ENCODE data around the gene IMP4. TPM values are rescaled to one million over a fixed set of nuclear protein-coding genes. Genes with fewer than 3 reads are reported as not detected.
A peak's percentile ranks its signal among the peaks of the same experiment; 100 is the strongest.
"Not testable (repeated sequence)": the region's sequence is repeated elsewhere in the genome, so short reads cannot be mapped to it uniquely, and the experiment has no call there.

The IMP4 gene
- total RNA-seq, 1 experiment from 2014 or later, result 112 TPM

DNA sequence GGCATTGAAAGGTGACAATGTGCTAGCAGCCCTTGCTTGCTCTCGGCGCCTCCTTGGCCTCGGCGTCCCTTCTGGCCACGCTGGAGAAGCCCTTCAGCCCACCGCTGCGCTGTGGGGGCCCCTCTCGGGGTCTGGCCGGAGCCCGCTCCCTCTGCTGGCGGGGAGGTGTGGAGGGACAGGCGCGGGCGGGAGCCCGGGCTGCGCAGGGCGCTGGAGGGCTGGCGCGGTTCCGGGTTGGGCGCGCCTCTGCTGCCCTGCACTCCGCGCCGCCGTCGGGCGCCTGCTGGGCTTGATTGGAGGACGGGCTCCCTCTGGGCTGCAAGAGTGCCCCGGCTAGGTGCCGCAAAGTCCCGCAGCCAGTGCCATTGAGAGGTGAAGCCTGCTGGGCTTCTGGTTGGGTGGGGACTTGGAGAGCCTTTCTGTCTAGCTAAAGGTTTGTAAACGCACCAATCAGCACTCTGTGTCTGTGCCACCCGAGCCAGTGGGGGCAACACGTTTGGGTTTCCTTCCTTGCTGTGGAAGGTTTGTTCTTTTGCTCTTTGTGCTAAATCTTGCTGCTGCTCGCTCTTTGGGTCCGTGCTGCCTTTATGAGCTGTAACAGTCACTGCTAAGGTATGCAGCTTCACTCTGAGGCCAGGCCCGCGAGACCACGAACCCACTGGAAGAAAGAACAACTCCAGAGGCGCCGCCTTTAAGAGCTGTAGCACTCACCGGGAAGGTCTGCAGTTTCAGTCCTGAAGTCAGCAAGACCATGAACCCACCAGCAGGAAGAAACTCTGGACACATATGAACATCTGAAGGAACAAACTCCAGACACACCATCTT is 14.8 kb upstream of the IMP4 start:
- Histone ChIP-seq H3K4me1 (replicated peaks) (peaks cover 19% of the 10 kb centered on the region), H3K9me3 (replicated peaks) (no peaks in the 10 kb centered on the region), H3K36me3 (no peaks in the 10 kb centered on the region), H3K27me3 (replicated peaks) (peaks cover 20% of the 10 kb centered on the region), H3K27ac (no peak overlapping the region), H3K4me3 (no peak overlapping the region)
- DNase-seq (ENCODE audit: low read depth in 1 of 2, low spot score in 2 of 2), result peak; percentile 62 to 79

DNA sequence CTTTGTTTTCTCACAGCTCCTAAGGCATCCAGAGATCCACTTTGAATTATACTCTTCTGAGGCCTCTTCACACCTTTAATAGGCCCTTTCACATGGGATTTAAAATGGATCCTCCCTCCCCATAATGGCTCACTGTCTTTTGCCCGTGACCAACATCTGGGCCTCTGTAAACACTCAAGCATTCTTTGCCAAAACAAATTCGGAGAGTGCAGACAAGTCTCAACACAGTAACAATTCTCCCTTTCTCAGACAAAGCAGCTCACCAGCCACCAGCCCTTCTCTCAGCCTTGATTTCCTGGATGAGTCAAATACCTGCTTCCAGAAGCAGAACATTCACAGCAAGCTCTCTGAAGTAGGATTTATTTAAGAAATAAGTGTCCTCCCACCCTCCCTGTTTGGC is 14.0 kb upstream of the IMP4 start:
- no peaks in the 10 kb centered on the region for H3K9me3 ChIP-seq (replicated peaks)
- H3K4me3 ChIP-seq, result no peak overlapping the region
- H3K4me1 ChIP-seq (replicated peaks), result peaks cover 19% of the 10 kb centered on the region
- H3K27ac ChIP-seq, result no peak overlapping the region
- H3K36me3 ChIP-seq, result no peaks in the 10 kb centered on the region
- DNase-seq (ENCODE audit: low read depth in 1 of 2, low spot score in 2 of 2), result peak in 1 of 2 experiments; percentile 31
- H3K27me3 ChIP-seq (replicated peaks), result peaks cover 14% of the 10 kb centered on the region

DNA sequence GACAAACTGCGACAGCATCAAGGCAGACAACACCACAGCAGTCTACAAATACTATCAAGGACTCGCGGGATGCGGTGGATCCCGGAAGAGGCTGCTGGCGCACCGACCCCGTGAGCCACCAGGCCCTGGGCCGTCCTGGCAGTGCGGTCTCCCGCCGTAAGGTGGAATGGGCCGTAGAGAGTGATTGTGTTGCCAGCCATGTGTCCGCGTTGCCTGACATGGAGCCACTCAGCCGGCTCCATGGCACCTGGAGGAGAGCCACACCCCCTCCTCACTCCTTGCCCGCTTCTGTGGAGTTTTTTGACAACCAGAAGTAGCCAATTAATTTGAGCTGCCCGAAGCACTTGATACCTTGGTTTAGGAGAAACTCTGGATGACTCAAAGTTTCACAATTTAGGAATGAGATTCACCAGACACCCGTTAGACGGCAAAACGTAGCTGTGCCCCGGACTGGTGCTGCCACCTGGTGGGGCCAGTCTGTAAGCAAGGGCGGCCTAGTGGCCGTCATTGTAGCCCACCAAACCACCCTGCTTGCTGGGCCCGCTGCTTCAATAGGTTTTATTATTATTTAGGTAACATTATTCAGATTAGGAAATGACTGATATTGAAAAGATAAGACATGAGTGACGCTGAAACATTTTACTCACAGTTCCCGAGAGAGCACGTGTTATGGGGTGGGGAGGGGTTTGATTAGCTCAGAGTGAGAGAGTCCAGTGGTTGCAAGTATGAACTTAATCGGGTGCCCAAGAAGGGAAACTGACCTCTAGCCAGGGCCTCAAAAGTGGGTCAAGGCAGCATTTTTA is 10.2 kb upstream of the IMP4 start:
- Histone ChIP-seq H3K4me1 (replicated peaks) (peaks cover 23% of the 10 kb centered on the region), H3K27ac (no peak overlapping the region), H3K27me3 (replicated peaks) (0 out of 2 replicates have a peak, but pooled peaks cover 7% of the 10 kb centered on the region), H3K36me3 (no peaks in the 10 kb centered on the region), H3K4me3 (no peak overlapping the region), H3K9me3 (replicated peaks) (no peaks in the 10 kb centered on the region)
- DNase-seq (ENCODE audit: low read depth in 1 of 2, low spot score in 2 of 2), result peak; percentile 62 to 79

DNA sequence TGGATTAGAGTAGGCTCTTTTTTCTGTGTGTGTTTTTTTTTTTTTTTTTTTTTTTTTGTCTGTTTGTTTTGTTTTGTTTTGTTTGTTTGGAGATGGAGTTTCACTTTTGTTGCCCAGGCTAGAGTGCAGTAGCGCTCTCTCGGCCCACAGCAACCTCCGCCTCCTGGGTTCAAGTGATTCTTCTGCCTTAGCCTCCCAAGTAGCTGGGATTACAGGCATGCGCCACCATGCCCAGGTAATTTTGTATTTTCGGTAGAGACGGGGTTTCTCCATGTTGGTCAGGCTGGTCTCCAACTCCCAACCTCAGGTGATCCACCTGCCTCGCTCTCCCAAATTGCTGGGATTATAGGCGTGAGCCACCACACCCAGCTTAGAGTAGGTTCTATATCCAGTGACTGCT is 9.4 kb upstream of the IMP4 start:
- not testable (repeated sequence) for H3K36me3 ChIP-seq; H3K27me3 ChIP-seq (replicated peaks); H3K4me3 ChIP-seq; H3K9me3 ChIP-seq (replicated peaks); H3K27ac ChIP-seq
- peaks cover 23% of the 10 kb centered on the region for H3K4me1 ChIP-seq (replicated peaks)
- peak in 1 of 2 experiments; percentile 2 for DNase-seq (ENCODE audit: low read depth in 1 of 2, low spot score in 2 of 2)

DNA sequence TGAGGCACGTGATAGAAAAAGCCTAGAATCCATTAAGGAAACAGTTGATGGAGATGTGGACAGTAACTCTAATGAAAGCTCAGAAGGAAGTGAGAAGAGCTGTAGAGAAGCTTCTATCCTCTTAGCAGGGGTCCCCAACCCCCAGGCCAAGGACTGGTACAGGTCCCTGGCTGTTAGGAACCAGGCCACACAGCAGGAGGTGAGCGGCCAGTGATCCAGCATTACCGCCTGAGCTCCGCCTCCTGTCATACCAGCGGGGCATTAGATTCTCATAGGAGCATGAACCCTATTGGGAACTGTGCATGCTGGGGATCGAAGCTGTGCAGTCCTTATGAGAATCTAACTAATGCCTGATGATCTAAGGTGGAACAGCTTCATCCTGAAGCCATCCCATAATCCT is 8.7 kb upstream of the IMP4 start:
- Histone ChIP-seq H3K9me3 (replicated peaks) (no peaks in the 10 kb centered on the region), H3K4me3 (no peak overlapping the region), H3K4me1 (replicated peaks) (peaks cover 20% of the 10 kb centered on the region), H3K27me3 (replicated peaks) (0 out of 2 replicates have a peak, but pooled peaks cover 7% of the 10 kb centered on the region), H3K27ac (no peak overlapping the region), H3K36me3 (peaks cover 8% of the 10 kb centered on the region)
- DNase-seq (ENCODE audit: low read depth in 1 of 2, low spot score in 2 of 2), result peak in 1 of 2 experiments; percentile 13

DNA sequence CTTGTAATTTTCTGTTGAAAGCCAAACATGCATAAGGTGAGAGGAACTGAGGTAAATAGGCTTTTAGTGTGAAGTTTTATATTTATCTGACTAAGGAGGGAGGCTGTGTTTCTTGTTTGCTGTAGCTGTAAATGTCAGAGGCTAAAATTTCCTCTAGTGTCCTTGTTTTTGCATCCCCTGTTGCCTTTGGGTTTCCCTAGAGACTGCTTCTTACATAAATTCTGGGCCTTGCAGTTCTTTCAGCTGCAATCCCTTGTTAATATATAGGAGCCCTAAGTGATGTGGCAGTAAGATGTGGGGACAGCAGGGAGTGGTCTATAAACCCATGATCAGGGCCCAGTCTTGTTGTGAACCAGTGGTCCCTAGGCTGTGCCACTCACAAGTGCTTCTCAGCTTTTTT is 7.5 kb upstream of the IMP4 start:
- peak in 1 of 2 experiments; percentile 9 for DNase-seq (ENCODE audit: low read depth in 1 of 2, low spot score in 2 of 2)
- H3K4me1 ChIP-seq (replicated peaks), result peaks cover 20% of the 10 kb centered on the region
- no peak overlapping the region for H3K4me3 ChIP-seq
- H3K36me3 ChIP-seq, result peaks cover 8% of the 10 kb centered on the region
- H3K27ac ChIP-seq, result no peak overlapping the region
- no peaks in the 10 kb centered on the region for H3K9me3 ChIP-seq (replicated peaks)
- 0 out of 2 replicates have a peak, but pooled peaks cover 3% of the 10 kb centered on the region for H3K27me3 ChIP-seq (replicated peaks)

DNA sequence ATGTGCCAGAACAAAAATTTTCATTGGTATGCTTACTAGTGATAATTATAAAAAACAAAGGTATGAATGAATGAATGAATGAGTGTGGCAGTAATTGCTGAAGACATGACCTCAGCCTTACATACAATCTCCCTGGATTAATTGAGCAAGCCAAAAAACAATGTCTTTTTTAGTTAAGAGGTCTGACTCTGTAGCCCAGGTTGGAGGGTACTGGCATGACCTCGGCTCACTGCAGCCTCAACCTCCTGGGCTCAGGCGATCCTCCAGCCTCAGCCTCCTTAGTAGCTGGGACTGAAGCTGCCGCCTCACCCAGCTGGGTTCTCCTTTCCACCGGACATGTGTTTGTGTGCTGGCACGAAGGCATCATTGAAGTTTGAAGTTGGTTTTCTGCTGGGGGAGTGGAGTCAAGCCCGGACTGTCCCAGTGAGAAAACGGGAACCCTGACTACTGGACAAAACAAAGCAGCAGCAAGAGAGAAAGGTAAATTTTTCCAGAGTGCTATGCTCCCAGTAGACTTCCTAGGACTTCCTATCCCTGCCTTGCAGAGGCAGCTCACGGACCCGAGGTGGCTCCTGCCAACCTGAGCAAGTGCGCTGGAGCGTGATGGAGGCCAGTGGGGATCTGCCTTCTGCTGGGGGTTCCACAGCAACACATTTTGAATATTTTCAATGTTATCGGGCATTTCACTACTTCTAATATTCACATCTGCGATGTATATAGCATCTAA is 6.4 kb upstream of the IMP4 start:
- Histone ChIP-seq H3K36me3 (peaks cover 8% of the 10 kb centered on the region), H3K27me3 (replicated peaks) (no peaks in the 10 kb centered on the region), H3K4me1 (replicated peaks) (peaks cover 23% of the 10 kb centered on the region), H3K27ac (no peak overlapping the region), H3K4me3 (no peak overlapping the region), H3K9me3 (replicated peaks) (no peaks in the 10 kb centered on the region)
- peak in 1 of 2 experiments; percentile 14 for DNase-seq (ENCODE audit: low read depth in 1 of 2, low spot score in 2 of 2)

DNA sequence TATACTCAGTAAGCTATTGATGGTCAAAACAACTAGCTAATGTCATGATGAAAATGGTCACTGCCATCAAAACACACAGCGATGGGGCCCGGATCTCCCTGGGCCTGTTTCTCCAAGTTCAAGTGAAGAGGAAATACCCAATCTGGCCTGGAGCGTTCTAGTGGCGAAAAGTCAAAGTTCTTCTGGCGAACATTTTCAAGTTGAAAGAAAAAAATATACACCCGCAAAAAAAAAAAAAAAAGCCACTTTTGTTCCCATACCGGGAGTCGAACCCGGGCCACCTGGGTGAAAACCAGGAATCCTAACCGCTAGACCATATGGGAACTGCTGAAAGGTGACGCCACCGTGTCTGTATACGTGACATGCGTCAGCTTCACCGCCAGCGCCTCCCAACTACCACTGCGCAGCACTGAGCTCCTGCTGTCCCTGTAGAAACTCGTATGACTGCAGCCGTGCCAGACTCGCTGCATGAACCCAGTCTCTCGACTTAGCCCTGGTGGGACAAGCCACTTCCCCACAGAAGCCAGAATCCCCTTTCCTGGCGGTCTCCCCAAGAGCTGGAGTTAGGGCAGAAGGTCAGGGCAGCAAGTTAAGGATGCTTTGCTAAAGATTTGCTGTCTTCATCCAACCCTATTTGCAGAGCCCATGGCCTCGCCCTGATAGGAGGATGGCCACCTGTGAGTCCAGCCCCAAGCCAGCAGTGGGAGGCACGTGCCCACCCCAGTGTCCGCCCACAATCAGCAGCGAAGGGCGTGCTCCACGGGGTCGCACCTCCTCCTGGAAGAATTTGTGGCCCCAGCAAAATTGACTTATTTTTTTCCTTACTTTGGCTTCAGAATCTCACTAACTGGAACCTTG is 5.6 kb upstream of the IMP4 start:
- peak overlapping the region; percentile 9; the same call in 1 of the 2 replicates for H3K27ac ChIP-seq
- no peak overlapping the region for H3K4me3 ChIP-seq
- H3K4me1 ChIP-seq (replicated peaks), result peaks cover 25% of the 10 kb centered on the region
- H3K27me3 ChIP-seq (replicated peaks), result no peaks in the 10 kb centered on the region
- peaks cover 8% of the 10 kb centered on the region for H3K36me3 ChIP-seq
- H3K9me3 ChIP-seq (replicated peaks), result no peaks in the 10 kb centered on the region
- DNase-seq (ENCODE audit: low read depth in 1 of 2, low spot score in 2 of 2), result peak in 1 of 2 experiments; percentile 33

DNA sequence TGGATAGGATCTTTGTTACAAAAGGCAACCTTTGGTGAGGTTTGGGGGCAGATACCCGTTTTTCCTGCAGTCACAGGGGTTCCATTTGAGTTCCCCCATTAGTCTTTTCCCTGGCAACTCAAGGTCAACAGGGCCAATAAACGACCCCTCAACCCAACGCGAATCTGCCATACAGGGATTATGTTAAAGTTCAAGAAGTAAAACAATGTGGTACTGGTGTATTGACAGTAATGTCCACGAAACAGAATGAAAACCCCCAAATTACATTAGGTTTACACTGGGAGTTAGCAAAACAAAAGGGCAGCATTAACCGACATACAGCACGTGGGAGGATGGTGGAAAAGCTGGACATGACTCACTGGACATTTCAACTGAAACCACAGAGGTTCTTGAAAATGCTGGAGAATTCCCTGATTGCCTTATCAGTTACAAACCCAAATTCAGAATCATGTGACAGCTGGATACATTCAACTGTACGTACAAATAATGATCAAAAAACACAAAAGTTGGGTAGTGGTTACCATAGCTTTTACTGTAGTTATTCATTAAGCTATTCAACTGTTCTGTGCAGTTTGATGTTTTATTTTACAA is 4.9 kb upstream of the IMP4 start:
- H3K9me3 ChIP-seq (replicated peaks), result no peaks in the 10 kb centered on the region
- H3K27ac ChIP-seq, result peak overlapping the region; percentile 9; the same call in 1 of the 2 replicates
- H3K27me3 ChIP-seq (replicated peaks), result no peaks in the 10 kb centered on the region
- peaks cover 9% of the 10 kb centered on the region for H3K36me3 ChIP-seq
- no peak overlapping the region for H3K4me3 ChIP-seq
- DNase-seq (ENCODE audit: low read depth in 1 of 2, low spot score in 2 of 2), result peak; percentile 47 to 49
- peaks cover 22% of the 10 kb centered on the region for H3K4me1 ChIP-seq (replicated peaks)

DNA sequence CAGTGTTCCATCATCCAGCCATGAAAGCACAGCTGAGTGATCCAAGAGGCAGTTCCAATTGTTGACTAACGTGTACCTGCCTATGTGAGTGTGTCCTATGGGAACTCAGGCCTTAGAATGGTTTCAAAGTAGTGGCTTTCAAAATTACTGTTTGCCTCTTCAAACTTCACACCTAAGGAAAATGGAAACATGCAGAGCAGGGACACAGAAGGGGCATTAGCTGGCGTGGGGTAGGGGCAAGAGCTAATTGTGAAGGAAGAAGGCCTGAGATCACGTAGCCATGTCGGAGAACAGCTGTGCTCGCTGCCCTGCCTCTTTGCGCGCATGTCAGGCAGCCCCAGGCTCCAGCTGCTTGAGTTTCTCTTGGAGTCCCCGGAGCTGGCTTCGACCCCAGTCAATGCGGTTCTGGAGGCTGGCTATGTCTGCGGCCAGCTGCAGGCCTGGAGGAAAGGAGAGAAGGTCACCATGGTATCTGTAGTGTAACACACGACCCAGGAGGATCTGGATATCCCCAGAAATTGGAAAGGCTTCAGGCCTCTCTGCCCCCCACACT is 3.8 kb upstream of the IMP4 start:
- Histone ChIP-seq H3K27me3 (replicated peaks) (no peaks in the 10 kb centered on the region), H3K9me3 (replicated peaks) (no peaks in the 10 kb centered on the region), H3K4me3 (no peak overlapping the region), H3K27ac (no peak overlapping the region), H3K4me1 (replicated peaks) (peaks cover 29% of the 10 kb centered on the region), H3K36me3 (peaks cover 13% of the 10 kb centered on the region)
- DNase-seq (ENCODE audit: low read depth in 1 of 2, low spot score in 2 of 2), result no peak

DNA sequence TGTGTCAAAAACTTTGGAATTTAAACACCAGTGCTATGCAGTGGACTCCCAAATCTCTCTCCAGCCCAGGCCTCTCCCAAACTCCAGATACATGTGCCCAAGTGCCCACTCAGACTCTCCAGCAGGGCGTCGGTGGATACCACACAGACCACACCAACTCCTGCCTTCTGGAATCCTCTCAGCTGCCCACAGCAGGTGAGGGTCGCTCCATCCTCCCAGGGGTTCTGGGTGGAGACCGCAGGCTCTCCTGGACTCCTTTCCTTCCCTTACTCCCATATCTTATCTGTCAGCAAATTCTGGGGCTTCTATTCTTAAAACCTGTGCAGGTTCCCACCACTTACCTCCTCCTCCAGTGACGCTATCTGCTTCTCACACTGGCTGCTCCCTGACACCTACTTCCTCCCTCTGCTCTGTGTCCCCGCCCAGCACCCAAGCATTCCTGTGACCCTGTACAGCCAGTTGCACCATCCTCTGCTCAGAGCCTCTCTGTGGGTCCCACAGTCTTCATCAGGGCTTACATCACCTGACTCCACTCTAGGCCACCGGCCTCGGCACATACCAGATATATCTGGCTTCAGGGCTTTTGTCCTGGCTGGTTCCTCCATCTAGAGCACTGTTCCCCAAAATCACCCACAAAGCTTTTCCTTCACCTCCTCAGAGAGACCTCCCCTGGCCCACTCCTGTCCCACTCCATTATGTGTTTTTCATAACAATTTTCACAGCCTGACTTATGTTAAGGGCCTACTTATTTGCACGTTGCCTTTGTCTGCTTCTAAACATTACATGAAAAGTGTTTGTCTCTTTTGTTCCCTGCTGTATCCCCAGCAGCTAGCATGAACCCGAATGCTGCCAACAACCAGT is 2.6 kb upstream of the IMP4 start:
- no peak overlapping the region for H3K4me3 ChIP-seq
- H3K27me3 ChIP-seq (replicated peaks), result no peaks in the 10 kb centered on the region
- no peaks in the 10 kb centered on the region for H3K9me3 ChIP-seq (replicated peaks)
- no peak overlapping the region for H3K27ac ChIP-seq
- no peak for DNase-seq (ENCODE audit: low read depth in 1 of 2, low spot score in 2 of 2)
- peaks cover 29% of the 10 kb centered on the region for H3K4me1 ChIP-seq (replicated peaks)
- H3K36me3 ChIP-seq, result peaks cover 26% of the 10 kb centered on the region
